SK-N-DZ (cell line): ENCODE measurements around the gene ABCG5.

Source experiments
- small RNA-seq, 2 experiments: library from RNA; depleted of rRNA; stranded (forward); fragments of <200 nt; gene quantifications; one replicate each; pipeline ENCODE3, GENCODE V24; 2014

ABCG5 gene

Small RNAs within 50 kb of the gene (small RNA-seq; reads per million reads assigned to genes)
- gene RN7SKP66, result 0 reads per million in 2 experiments
